GM12875 (cell line): ENCODE results near the gene CDC26.

Experiments used
- H3K4me3 ChIP-seq: one replicate; pipeline ENCODE4 v1.5.1; 2011; ENCODE audit warnings: low read depth, low read length, control low read depth
- TF ChIP-seq, protein P1 (sequence below): IDR thresholded peaks from 2 replicates; pipeline ENCODE4 v1.5.1; 2011; ENCODE audit warnings: low read depth, mild to moderate bottlenecking, control low read depth, inconsistent platforms, low read length, moderate library complexity, borderline replicate concordance; ENCODE audit not compliant: insufficient read depth

The CDC26 gene

DNA sequence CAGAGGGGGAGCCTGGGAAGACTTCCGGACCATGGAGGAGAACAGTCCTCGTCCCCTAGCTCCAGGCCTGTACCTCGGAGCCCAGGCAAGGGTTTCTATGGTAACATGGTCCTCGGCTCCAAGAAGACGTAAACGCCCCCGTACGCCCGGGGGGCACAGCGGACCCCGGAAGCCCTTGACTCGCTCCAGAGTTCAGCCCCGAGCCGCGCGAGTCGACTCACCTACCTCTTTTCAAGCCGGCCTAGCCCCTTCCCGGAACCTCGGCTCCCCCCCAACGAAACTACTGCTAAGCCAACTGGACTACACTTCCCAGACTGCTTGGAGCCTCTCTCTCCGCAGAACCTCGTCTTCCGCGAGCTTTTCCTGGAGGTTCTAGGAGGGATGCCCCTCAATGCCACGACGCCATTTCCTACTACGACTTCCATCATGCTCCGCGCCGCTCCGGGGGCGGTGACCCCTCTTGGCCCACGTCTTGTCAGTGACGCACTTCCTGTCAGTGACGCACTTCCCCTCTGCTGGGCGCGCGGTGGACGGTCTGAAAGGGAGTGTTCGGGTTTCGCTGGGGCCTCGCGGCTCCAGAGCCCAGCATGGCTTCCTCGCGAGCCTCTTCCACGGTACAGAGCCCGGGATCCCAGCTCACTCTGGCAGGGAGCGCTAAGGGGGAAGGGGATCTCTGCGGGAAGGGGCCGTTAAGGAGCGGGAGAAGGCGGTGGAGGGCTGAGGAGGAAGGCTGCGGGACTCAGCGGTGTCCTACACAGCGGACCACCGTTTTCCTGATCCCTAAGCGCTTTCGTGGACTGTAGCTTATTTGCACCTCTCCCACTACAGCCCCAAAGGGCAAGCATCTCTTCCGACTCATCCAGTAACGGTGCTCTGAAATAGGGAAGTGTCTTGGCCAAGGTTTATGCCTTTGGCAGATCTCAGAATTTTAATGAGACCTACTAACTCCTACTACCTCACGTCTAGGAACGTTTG is at the start of gene CDC26, which contains the start of gene PRPF4:
CDC26 (minus strand) TSS at position 416 of the 975 bp plus-strand sequence. CDS start 3,065 bp downstream, outside the sequence.
PRPF4 (plus strand) TSS at position 502 of the 975 bp plus-strand sequence; CDS start at position 588, 86 bp downstream.
- peak within 1 kb of the TSS; percentile 88 for H3K4me3 ChIP-seq
- TF ChIP-seq, protein P1, sequence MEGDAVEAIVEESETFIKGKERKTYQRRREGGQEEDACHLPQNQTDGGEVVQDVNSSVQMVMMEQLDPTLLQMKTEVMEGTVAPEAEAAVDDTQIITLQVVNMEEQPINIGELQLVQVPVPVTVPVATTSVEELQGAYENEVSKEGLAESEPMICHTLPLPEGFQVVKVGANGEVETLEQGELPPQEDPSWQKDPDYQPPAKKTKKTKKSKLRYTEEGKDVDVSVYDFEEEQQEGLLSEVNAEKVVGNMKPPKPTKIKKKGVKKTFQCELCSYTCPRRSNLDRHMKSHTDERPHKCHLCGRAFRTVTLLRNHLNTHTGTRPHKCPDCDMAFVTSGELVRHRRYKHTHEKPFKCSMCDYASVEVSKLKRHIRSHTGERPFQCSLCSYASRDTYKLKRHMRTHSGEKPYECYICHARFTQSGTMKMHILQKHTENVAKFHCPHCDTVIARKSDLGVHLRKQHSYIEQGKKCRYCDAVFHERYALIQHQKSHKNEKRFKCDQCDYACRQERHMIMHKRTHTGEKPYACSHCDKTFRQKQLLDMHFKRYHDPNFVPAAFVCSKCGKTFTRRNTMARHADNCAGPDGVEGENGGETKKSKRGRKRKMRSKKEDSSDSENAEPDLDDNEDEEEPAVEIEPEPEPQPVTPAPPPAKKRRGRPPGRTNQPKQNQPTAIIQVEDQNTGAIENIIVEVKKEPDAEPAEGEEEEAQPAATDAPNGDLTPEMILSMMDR: no peak

DNA sequence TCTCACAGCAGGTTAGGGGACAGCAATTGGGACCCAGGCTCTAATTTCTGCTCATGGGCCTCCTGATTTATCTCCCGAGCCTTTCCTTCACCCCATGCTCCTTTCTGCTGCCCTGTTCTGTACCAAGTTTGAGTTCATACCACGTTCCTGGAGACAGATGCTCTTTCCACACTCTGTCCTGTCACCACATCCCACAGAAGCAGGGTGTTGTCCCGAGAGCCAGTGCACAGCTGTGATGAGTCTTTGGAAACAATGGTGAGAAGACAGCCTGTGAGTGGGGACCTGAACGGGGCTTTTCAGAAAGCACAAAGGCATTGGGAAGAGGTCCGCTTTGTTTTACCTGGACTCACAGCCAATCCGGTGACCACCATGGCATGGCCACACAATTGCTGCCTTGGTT is 47.3 kb upstream of the CDC26 start:
- TF ChIP-seq, protein P1: no peak
- H3K4me3 ChIP-seq: no peak overlapping the region

DNA sequence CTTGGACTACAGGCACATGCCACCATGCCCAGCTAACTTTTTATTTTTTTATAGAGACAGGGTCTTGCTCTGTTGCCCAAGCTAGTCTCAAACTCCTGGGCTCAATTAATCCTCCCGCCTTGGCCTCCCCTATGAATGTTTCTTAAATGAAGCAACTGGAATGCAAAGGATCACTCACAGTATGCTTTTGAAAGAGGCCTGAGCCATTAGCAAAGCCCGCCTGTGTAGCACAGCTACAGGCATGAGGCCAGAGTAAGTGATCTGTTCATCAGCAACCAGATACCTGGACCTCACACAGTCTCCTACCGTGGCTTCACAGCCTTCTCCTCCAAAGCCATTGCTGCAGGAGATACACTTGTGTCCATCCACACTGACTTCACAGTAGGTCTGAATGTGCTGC is 44.7 kb upstream of the CDC26 start:
- H3K4me3 ChIP-seq: no peak overlapping the region
- TF ChIP-seq, protein P1: no peak

DNA sequence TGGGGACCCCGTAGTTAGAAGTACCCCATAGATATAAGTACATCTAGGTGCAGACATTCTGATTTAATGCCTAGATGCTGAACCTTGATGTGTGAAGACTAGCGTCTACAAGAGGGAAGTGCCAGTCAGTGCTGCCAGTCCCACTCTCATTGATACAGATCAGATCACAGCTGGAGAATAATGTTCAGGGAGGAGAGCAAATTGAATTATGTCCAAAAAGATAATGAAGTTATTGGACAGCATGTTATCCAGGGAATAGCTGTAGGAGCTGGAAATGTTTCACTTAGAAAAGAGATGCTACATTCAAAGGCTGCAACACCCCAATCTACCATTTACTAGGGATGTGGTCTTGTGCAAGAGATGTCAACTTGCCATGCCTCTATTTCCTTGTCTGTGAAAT is 43.7 kb upstream of the CDC26 start:
- TF ChIP-seq, protein P1: no peak
- no peak overlapping the region for H3K4me3 ChIP-seq

DNA sequence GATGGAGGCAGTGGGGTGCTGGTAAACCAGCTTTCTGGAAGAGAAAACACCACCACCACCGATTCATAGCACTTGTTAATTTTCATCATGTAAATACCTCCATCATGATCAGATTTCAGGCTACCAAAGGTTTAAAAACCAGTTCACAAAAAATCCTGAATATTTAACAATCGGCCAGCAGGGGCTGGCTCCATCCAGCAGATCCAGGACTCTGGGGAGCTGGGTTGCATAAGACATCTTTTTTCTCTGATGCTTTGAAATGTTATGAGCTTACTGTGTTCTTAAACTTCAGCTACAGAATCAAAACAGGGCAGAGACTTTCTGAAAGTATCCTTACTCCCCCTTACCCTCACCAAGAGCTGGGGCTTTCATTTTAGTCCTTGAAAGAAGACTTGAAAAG is 42.4 kb upstream of the CDC26 start:
- TF ChIP-seq, protein P1: no peak
- no peak overlapping the region for H3K4me3 ChIP-seq

DNA sequence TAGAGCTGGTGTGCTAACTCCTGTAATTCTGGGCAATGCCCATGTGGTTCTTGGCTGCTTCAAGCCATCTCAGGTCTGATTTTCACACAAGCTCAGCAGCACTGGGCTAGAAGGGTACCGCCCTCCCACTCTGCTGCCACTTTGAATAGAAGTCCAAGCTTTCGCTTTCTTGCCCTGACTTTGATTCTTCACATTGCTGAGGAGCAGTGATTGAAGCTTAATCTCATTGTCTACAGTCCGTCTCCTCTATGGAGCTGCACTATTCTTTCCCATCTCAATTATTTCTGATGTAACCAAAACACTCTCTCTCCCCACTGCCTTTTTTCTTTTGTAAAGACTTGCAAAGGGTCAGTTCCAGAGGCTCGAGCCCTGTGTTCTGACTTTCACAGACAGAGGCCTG is 40.7 kb upstream of the CDC26 start:
- H3K4me3 ChIP-seq: no peak overlapping the region
- TF ChIP-seq, protein P1: no peak

DNA sequence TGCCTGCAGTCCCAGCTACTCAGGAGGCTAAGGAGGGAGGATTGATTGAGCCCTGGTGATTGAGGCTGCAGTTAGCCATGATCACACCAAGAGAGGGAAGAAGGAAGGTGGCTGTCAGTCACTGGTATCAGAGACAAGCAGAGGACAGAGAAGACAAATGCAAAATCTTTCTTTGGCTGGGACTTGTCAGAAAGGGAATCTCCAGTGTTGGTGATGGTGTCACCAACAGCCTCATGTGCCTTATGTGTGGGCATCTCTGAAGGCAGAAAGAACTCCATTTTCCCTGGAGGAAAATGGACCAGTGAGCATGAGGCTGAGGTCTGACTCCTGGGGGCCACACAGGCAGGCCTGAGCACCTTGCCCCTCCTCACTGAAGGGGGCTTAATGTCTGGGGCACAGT is 39.9 kb upstream of the CDC26 start:
- TF ChIP-seq, protein P1: no peak
- no peak overlapping the region for H3K4me3 ChIP-seq
